Activated CD8-positive, alpha-beta memory T cell treated with anti-CD3 and anti-CD28 coated beads for 4 hours (primary cell): ENCODE measurements around the gene GSTT4.
"Not testable (repeated sequence)": the region's sequence is repeated elsewhere in the genome, so short reads cannot be mapped to it uniquely, and the experiment has no call there.

ENCODE experiments used
- DNase-seq, 2 donors: peaks; one replicate each; pipeline ENCODE4 v3.0.0-alpha.2; 2020; ENCODE audit warnings: low read depth in 2 of 2

GSTT4 gene

GRCh38 chr22:23986538-23987178 is 18.6 kb downstream of the GSTT4 start:
- DNase-seq: not testable (repeated sequence)

GRCh38 chr22:23986089-23986488 is 19.2 kb downstream of the GSTT4 start:
- not testable (repeated sequence) for DNase-seq

- no peak for DNase-seq
These were observed 20.8 kb downstream of the GSTT4 start for GRCh38 chr22:23984430-23984829.

GRCh38 chr22:23980567-23980966 is 24.7 kb downstream of the GSTT4 start:
- DNase-seq: not testable (repeated sequence)

- not testable (repeated sequence) for DNase-seq
These were observed 25.6 kb downstream of the GSTT4 start, which contains the start of gene GSTT2 for GRCh38 chr22:23979557-23980240. GSTT2 (plus strand) TSS chr22:23980134.

- DNase-seq: not testable (repeated sequence)
These were observed 27.9 kb downstream of the GSTT4 start for GRCh38 chr22:23977304-23977703.

- DNase-seq: not testable (repeated sequence)
These were observed 30.4 kb downstream of the GSTT4 start for GRCh38 chr22:23974836-23975352.

- DNase-seq: not testable (repeated sequence)
These were observed 30.9 kb downstream of the GSTT4 start, which contains the start of gene DDT for GRCh38 chr22:23974345-23974744. DDT (minus strand) TSS chr22:23974441; CDS start chr22:23974414, 27 bp downstream.

- not testable (repeated sequence) for DNase-seq
These were observed 33.3 kb downstream of the GSTT4 start for GRCh38 chr22:23971927-23972326.

- no peak for DNase-seq
These were observed 34.3 kb downstream of the GSTT4 start for GRCh38 chr22:23970816-23971486.

GRCh38 chr22:23970201-23970641 is 35.0 kb downstream of the GSTT4 start:
- DNase-seq: no peak

GRCh38 chr22:23969071-23969470 is 36.2 kb downstream of the GSTT4 start:
- DNase-seq: no peak

GRCh38 chr22:23966568-23966967 is 38.7 kb downstream of the GSTT4 start, which contains the start of gene DDTL:
DDTL (plus strand) TSS chr22:23966888; CDS start chr22:23966915, 27 bp downstream.
- DNase-seq: not testable (repeated sequence)

GRCh38 chr22:23966094-23966493 is 39.2 kb downstream of the GSTT4 start:
- not testable (repeated sequence) for DNase-seq

- not testable (repeated sequence) for DNase-seq
These were observed 44.0 kb downstream of the GSTT4 start, which contains the start of gene GSTT2B for GRCh38 chr22:23961084-23961771. GSTT2B (minus strand) TSS chr22:23961195; CDS start chr22:23961131, 64 bp downstream.

- peak; percentile 57 to 60 for DNase-seq
These were observed 48.9 kb downstream of the GSTT4 start for GRCh38 chr22:23956301-23956900.

GRCh38 chr22:23955886-23956285 is 49.4 kb downstream of the GSTT4 start:
- DNase-seq: not testable (repeated sequence)

GRCh38 chr22:23954991-23955305 is 50.3 kb downstream of the GSTT4 start:
- DNase-seq: not testable (repeated sequence)

- not testable (repeated sequence) for DNase-seq
These were observed 50.9 kb downstream of the GSTT4 start for GRCh38 chr22:23954193-23954990.

- DNase-seq: not testable (repeated sequence)
These were observed 51.8 kb downstream of the GSTT4 start for GRCh38 chr22:23953485-23953884.
